HG03025 (cell line): ENCODE data around the gene TIMM21.

Experiments used
- ATAC-seq: cut with Tn5 transposase; IDR thresholded peaks from one replicate; pipeline ENCODE4 v1.9.1; 2021; ENCODE audit warnings: mild to moderate bottlenecking, moderate library complexity; ENCODE audit not compliant: unreplicated experiment, low FRiP score

Gene TIMM21

GRCh38 chr18:74147779-74148542 is at the start of gene TIMM21, which contains the start of gene FBXO15:
TIMM21 (plus strand) TSS chr18:74148523; CDS start chr18:74148809, 286 bp downstream.
FBXO15 (minus strand) TSS chr18:74147834; CDS start chr18:74147785, 49 bp downstream.
- peak; percentile 94 for ATAC-seq

GRCh38 chr18:74108460-74108859 is 39.9 kb upstream of the TIMM21 start:
- no peak for ATAC-seq

- ATAC-seq: no peak
These were observed 38.2 kb upstream of the TIMM21 start for GRCh38 chr18:74110149-74110548.

GRCh38 chr18:74110976-74111375 is 37.3 kb upstream of the TIMM21 start:
- no peak for ATAC-seq

GRCh38 chr18:74113711-74114110 is 34.6 kb upstream of the TIMM21 start:
- ATAC-seq: no peak

GRCh38 chr18:74114116-74114515 is 34.2 kb upstream of the TIMM21 start:
- no peak for ATAC-seq

GRCh38 chr18:74115046-74115445 is 33.3 kb upstream of the TIMM21 start:
- no peak for ATAC-seq

- no peak for ATAC-seq
These were observed 31.4 kb upstream of the TIMM21 start for GRCh38 chr18:74116633-74117554.

GRCh38 chr18:74123200-74123599 is 25.1 kb upstream of the TIMM21 start:
- no peak for ATAC-seq

- ATAC-seq: no peak
These were observed 23.7 kb upstream of the TIMM21 start for GRCh38 chr18:74124642-74125041.

- ATAC-seq: no peak
These were observed 21.4 kb upstream of the TIMM21 start for GRCh38 chr18:74126684-74127655.

- ATAC-seq: no peak
These were observed 20.2 kb upstream of the TIMM21 start for GRCh38 chr18:74128159-74128558.

- ATAC-seq: no peak
These were observed 17.2 kb upstream of the TIMM21 start for GRCh38 chr18:74131124-74131523.

- no peak for ATAC-seq
These were observed 16.1 kb upstream of the TIMM21 start for GRCh38 chr18:74132201-74132600.

- no peak for ATAC-seq
These were observed 10.3 kb upstream of the TIMM21 start for GRCh38 chr18:74137920-74138538.

- ATAC-seq: no peak
These were observed 8.9 kb upstream of the TIMM21 start for GRCh38 chr18:74139411-74139810.

GRCh38 chr18:74139888-74140287 is 8.4 kb upstream of the TIMM21 start:
- no peak for ATAC-seq

- ATAC-seq: no peak
These were observed 7.7 kb upstream of the TIMM21 start for GRCh38 chr18:74140582-74140981.

- ATAC-seq: no peak
These were observed 6.7 kb upstream of the TIMM21 start for GRCh38 chr18:74141667-74142066.

- ATAC-seq: no peak
These were observed 6.1 kb upstream of the TIMM21 start for GRCh38 chr18:74142252-74142651.
